ENCODE results near the gene PIGQ.

DNA sequence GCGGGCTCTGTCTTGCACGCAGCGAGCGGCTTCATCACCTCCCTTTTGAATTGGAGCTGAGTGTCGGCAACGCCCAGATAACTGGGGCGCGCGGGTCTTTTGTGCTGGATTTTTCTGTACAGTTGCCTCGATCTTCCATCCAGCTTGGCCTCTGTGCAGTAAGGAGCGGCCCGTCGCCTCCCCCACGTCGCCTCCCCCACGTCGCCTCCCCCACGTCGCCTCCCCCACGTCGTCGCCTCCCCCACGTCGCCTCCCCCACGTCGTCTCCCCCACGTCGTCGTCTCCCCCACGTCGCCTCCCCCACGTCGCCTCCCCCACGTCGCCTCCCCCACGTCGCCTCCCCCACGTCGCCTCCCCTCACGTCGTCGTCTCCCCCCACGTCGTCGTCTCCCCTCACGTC lies 25.3 kb upstream of the PIGQ start:
- TF ChIP-seq, protein P1, sequence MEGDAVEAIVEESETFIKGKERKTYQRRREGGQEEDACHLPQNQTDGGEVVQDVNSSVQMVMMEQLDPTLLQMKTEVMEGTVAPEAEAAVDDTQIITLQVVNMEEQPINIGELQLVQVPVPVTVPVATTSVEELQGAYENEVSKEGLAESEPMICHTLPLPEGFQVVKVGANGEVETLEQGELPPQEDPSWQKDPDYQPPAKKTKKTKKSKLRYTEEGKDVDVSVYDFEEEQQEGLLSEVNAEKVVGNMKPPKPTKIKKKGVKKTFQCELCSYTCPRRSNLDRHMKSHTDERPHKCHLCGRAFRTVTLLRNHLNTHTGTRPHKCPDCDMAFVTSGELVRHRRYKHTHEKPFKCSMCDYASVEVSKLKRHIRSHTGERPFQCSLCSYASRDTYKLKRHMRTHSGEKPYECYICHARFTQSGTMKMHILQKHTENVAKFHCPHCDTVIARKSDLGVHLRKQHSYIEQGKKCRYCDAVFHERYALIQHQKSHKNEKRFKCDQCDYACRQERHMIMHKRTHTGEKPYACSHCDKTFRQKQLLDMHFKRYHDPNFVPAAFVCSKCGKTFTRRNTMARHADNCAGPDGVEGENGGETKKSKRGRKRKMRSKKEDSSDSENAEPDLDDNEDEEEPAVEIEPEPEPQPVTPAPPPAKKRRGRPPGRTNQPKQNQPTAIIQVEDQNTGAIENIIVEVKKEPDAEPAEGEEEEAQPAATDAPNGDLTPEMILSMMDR (CRISPR knock-in tag; IDR thresholded peaks at IDR 0.05) = no peak
- TF ChIP-seq, protein P2, sequence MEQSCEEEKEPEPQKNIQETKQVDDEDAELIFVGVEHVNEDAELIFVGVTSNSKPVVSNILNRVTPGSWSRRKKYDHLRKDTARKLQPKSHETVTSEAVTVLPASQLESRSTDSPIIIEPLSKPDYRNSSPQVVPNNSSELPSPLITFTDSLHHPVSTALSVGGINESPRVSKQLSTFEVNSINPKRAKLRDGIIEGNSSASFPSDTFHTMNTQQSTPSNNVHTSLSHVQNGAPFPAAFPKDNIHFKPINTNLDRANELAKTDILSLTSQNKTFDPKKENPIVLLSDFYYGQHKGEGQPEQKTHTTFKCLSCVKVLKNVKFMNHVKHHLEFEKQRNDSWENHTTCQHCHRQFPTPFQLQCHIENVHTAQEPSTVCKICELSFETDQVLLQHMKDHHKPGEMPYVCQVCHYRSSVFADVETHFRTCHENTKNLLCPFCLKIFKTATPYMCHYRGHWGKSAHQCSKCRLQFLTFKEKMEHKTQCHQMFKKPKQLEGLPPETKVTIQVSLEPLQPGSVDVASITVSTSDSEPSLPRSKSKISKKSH (CRISPR knock-in tag; IDR thresholded peaks at IDR 0.05; ENCODE audit: borderline replicate concordance) = no peak
- TF ChIP-seq, protein P3, sequence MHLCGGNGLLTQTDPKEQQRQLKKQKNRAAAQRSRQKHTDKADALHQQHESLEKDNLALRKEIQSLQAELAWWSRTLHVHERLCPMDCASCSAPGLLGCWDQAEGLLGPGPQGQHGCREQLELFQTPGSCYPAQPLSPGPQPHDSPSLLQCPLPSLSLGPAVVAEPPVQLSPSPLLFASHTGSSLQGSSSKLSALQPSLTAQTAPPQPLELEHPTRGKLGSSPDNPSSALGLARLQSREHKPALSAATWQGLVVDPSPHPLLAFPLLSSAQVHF (CRISPR knock-in tag; IDR thresholded peaks at IDR 0.05) = no peak
- TF ChIP-seq POLR2A (IDR thresholded peaks at IDR 0.05; ENCODE audit: insufficient read depth in 1 of 2, low read depth in 2 of 2, low read length in 2 of 2) (no peak), JUND (CRISPR knock-in tag; IDR thresholded peaks at IDR 0.05) (no peak)

Measured in HepG2 (cell line).